Loucy (cell line): ENCODE results near the gene ANO2.

Source experiments
- H2AFZ ChIP-seq: fragments of 200-600 bp; sonication (generic); 2 replicates; pipeline ENCODE4 v1.6.0; 2016; ENCODE audit warnings: antibody characterized with exemption, mild to moderate bottlenecking, low read length, moderate library complexity
- H3F3A ChIP-seq: fragments of 200-600 bp; 2 replicates; pipeline ENCODE4 v1.6.0; 2016; ENCODE audit warnings: antibody characterized with exemption, low read depth, mild to moderate bottlenecking
- H3K27me3 ChIP-seq: fragments of 200-600 bp; sonication (generic); 2 replicates; pipeline ENCODE4 v1.6.1; 2014; ENCODE audit warnings: low read length, mild to moderate bottlenecking; ENCODE audit not compliant: insufficient read depth, poor library complexity, severe bottlenecking
- H3K36me3 ChIP-seq: fragments of 200-600 bp; sonication (generic); 2 replicates; pipeline ENCODE4 v1.6.1; 2016; ENCODE audit warnings: low read length; ENCODE audit not compliant: insufficient read depth
- H3K4me1 ChIP-seq: fragments of 200-600 bp; sonication (generic); 2 replicates; pipeline ENCODE4 v1.5.1; 2014; ENCODE audit warnings: low read length, mild to moderate bottlenecking; ENCODE audit not compliant: insufficient read depth, poor library complexity, severe bottlenecking
- H3K4me2 ChIP-seq: fragments of 200-600 bp; sonication (generic); 2 replicates; pipeline ENCODE4 v1.6.0; 2014; ENCODE audit warnings: antibody characterized with exemption, low read length, low read depth, mild to moderate bottlenecking; ENCODE audit not compliant: poor library complexity, severe bottlenecking
- H3K4me3 ChIP-seq: fragments of 200-600 bp; sonication (generic); 2 replicates; pipeline ENCODE4 v1.5.1; 2014; ENCODE audit warnings: low read length, mild to moderate bottlenecking, mixed read lengths; ENCODE audit not compliant: poor library complexity, severe bottlenecking
- H3K79me2 ChIP-seq: fragments of 200-600 bp; sonication (generic); 2 replicates; pipeline ENCODE4 v1.6.1; 2014; ENCODE audit warnings: low read length; ENCODE audit not compliant: insufficient read depth
- H3K9ac ChIP-seq: fragments of 200-600 bp; sonication (generic); 2 replicates; pipeline ENCODE4 v1.6.0; 2014; ENCODE audit warnings: mild to moderate bottlenecking, low read depth, low read length, moderate library complexity; ENCODE audit not compliant: poor library complexity, severe bottlenecking
- H3K9me2 ChIP-seq: fragments of 200-600 bp; sonication (generic); replicated peaks from 2 replicates; pipeline ENCODE4 v1.6.1; 2016; ENCODE audit warnings: low read depth, low read length, mixed read lengths
- H3K9me3 ChIP-seq: fragments of 200-600 bp; sonication (generic); 2 replicates; pipeline ENCODE4 v1.6.1; 2014; ENCODE audit warnings: mild to moderate bottlenecking, antibody characterized with exemption, low read length, low read depth; ENCODE audit not compliant: insufficient read depth
- H4K20me1 ChIP-seq: fragments of 200-600 bp; sonication (generic); 2 replicates; pipeline ENCODE4 v1.6.0; 2014; ENCODE audit warnings: antibody characterized with exemption, low read length, mild to moderate bottlenecking; ENCODE audit not compliant: insufficient read depth, poor library complexity, severe bottlenecking
- EZH2phosphoT487 ChIP-seq: fragments of 200-600 bp; IDR thresholded peaks from 2 replicates; pipeline ENCODE4 v1.6.1; 2018; ENCODE audit warnings: antibody characterized with exemption, mild to moderate bottlenecking, moderate library complexity, borderline replicate concordance
- TF ChIP-seq, protein P1 (sequence below): fragments of 200-600 bp; sonication (generic); conservative IDR thresholded peaks from 2 replicates; pipeline ENCODE4 v1.5.1; 2014; ENCODE audit warnings: mild to moderate bottlenecking, antibody characterized with exemption, low read length

ANO2 gene

DNA sequence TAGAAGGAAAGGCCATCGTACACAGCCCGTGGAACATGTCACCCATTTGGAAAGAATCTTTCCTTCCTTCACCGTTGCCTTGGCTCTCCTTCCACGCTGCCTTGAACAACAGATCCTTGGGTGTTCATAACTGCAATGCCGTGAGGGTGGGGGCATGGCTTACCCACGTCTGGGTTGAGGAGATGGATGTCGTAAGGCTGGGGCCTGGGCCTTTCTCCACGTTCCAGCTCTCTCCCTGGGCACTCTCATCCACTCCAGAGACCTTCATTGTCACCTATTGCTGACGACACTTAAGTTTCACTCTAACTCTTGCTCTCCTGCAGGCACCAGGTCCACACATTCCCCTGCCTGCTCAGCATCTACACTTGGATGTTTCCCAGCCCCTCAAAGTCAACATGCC is 19.4 kb downstream of the ANO2 start:
- no peak overlapping the region for H3K4me3 ChIP-seq
- H4K20me1 ChIP-seq: no peaks in the 10 kb centered on the region
- H3K79me2 ChIP-seq: no peaks in the 10 kb centered on the region
- no peaks in the 10 kb centered on the region for H3K27me3 ChIP-seq
- no peaks in the 10 kb centered on the region for H3K9me3 ChIP-seq
- no peak overlapping the region for H3K4me2 ChIP-seq
- TF ChIP-seq, protein P1, sequence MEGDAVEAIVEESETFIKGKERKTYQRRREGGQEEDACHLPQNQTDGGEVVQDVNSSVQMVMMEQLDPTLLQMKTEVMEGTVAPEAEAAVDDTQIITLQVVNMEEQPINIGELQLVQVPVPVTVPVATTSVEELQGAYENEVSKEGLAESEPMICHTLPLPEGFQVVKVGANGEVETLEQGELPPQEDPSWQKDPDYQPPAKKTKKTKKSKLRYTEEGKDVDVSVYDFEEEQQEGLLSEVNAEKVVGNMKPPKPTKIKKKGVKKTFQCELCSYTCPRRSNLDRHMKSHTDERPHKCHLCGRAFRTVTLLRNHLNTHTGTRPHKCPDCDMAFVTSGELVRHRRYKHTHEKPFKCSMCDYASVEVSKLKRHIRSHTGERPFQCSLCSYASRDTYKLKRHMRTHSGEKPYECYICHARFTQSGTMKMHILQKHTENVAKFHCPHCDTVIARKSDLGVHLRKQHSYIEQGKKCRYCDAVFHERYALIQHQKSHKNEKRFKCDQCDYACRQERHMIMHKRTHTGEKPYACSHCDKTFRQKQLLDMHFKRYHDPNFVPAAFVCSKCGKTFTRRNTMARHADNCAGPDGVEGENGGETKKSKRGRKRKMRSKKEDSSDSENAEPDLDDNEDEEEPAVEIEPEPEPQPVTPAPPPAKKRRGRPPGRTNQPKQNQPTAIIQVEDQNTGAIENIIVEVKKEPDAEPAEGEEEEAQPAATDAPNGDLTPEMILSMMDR: no peak
- TF ChIP-seq EZH2phosphoT487: no peak
- no peak overlapping the region for H2AFZ ChIP-seq
- no peaks in the 10 kb centered on the region for H3K36me3 ChIP-seq
- no peaks in the 10 kb centered on the region for H3F3A ChIP-seq
- H3K4me1 ChIP-seq: no peaks in the 10 kb centered on the region
- no peaks in the 10 kb centered on the region for H3K9me2 ChIP-seq
- no peak overlapping the region for H3K9ac ChIP-seq

DNA sequence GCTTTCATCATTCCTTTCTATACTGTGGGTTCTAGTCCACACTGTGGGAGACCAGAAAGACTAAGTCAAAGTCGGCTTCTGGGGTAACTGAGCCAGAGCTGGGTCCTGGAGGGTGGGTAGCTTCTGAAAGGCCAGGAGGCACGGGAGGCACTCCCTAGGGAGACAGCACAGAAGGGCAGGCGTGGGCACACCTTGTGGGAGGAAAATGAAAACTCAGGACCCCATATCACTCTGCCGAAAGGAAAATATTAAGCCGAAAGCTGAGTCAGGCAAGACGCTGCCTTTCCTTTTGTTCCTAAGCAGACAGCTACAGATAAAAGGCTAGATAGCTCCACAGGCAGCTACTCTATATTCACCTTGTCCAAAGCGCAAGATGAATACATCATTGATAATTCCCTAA is 20.7 kb downstream of the ANO2 start:
- Histone ChIP-seq H3F3A (no peaks in the 10 kb centered on the region), H3K9me2 (no peaks in the 10 kb centered on the region), H3K4me2 (no peak overlapping the region), H4K20me1 (no peaks in the 10 kb centered on the region), H3K79me2 (no peaks in the 10 kb centered on the region), H3K9me3 (no peaks in the 10 kb centered on the region), H3K4me1 (no peaks in the 10 kb centered on the region), H3K27me3 (no peaks in the 10 kb centered on the region), H2AFZ (no peak overlapping the region), H3K4me3 (no peak overlapping the region), H3K9ac (no peak overlapping the region), H3K36me3 (no peaks in the 10 kb centered on the region)
- TF ChIP-seq, protein P1: no peak
- no peak for TF ChIP-seq EZH2phosphoT487

DNA sequence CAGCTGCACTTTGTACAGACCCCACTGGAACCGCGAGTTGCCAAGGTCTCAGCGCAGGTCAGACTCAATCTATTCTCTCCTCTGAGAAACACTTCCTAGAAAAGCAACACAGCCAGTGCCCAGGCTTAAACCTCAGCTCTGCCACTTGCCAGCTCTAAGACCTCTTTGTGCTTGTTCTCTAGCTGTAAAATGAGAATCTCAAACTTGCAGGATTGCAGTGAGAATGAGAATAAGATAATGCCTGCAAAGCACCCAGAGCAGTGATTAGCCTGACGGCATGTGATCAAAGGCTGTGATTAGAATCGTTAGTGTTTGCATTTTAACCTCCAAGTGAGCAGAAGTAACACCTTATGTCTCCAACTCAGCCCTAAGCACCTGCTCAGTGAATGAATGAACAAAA is 21.3 kb downstream of the ANO2 start:
- no peak overlapping the region for H3K4me2 ChIP-seq
- TF ChIP-seq, protein P1: no peak
- no peak for TF ChIP-seq EZH2phosphoT487
- no peak overlapping the region for H3K9ac ChIP-seq
- H3K36me3 ChIP-seq: no peaks in the 10 kb centered on the region
- H3K9me3 ChIP-seq: no peaks in the 10 kb centered on the region
- no peaks in the 10 kb centered on the region for H3K27me3 ChIP-seq
- H3K4me1 ChIP-seq: no peaks in the 10 kb centered on the region
- H3F3A ChIP-seq: no peaks in the 10 kb centered on the region
- H3K79me2 ChIP-seq: no peaks in the 10 kb centered on the region
- H3K9me2 ChIP-seq: no peaks in the 10 kb centered on the region
- H4K20me1 ChIP-seq: no peaks in the 10 kb centered on the region
- H3K4me3 ChIP-seq: no peak overlapping the region
- no peak overlapping the region for H2AFZ ChIP-seq
